Endothelial cell of umbilical vein (primary cell): ENCODE data around the gene SKAP1. TPM values are rescaled to one million over a fixed set of nuclear protein-coding genes. Genes with fewer than 3 reads are reported as not detected.

Source experiments
- BruUV-seq: library from RNA; stranded (reverse); fragments of 400-500 nt; replicated peaks from 2 replicates; lab custom pipeline; 2021; lab: Mats Ljungman, UMichigan
- CTCF ChIA-PET: fragments of 300-600, 350-600 bp; sonication (Branson Sonifier 250); formaldehyde crosslinking; loops from one replicate; lab custom pipeline; 2021; ENCODE audit warnings: antibody characterized with exemption, inconsistent platforms; lab: Charles Lee
- POLR2A ChIA-PET: fragments of 300-600, 350-600 bp; sonication (Branson Sonifier 250); formaldehyde crosslinking; loops from one replicate; lab custom pipeline; 2021; ENCODE audit warnings: antibody characterized with exemption, inconsistent platforms; lab: Charles Lee
- DNase-seq: peaks from one replicate; pipeline ENCODE4 v3.0.0-alpha.2; 2011; ENCODE audit warnings: low read depth, low spot score
- FAIRE-seq: peaks from 2 replicates; lab custom pipeline; 2011; peaks lifted over from hg19 to GRCh38; lab: Jason Lieb, UNC
- H2AFZ ChIP-seq: 2 replicates; pipeline ENCODE4 v1.6.0; 2012; ENCODE audit warnings: low read depth, low read length, control low read depth, inconsistent platforms
- H3K27ac ChIP-seq: 2 replicates; pipeline ENCODE4 v1.5.1; 2011; ENCODE audit warnings: low read depth, mild to moderate bottlenecking, control low read depth, low read length, moderate library complexity; ENCODE audit not compliant: insufficient read depth
- H3K27me3 ChIP-seq, 2 experiments: 2 replicates each; pipeline versions ENCODE4 v1.6.0 to v1.6.1; 2011; ENCODE audit warnings: low read length in 2 of 2, mixed read lengths in 1 of 2; ENCODE audit not compliant: control insufficient read depth in 2 of 2, insufficient read depth in 2 of 2
- H3K36me3 ChIP-seq, 2 experiments: 2 replicates in 1 of 2; 3 replicates in 1 of 2; pipeline ENCODE4 v1.5.1; 2011; ENCODE audit warnings: low read length in 2 of 2, mild to moderate bottlenecking in 1 of 2, moderate library complexity in 1 of 2; ENCODE audit not compliant: control insufficient read depth in 2 of 2, insufficient read depth in 2 of 2; ENCODE audit errors: extremely low read depth in 1 of 2
- H3K4me1 ChIP-seq: 3 replicates; pipeline ENCODE4 v1.5.1; 2011; ENCODE audit warnings: mild to moderate bottlenecking, low read length; ENCODE audit not compliant: control insufficient read depth, insufficient read depth; ENCODE audit errors: extremely low read depth
- H3K4me2 ChIP-seq: 2 replicates; pipeline ENCODE4 v1.6.1; 2011; ENCODE audit warnings: low read length, control low read depth, mixed read lengths; ENCODE audit not compliant: insufficient read depth
- H3K4me3 ChIP-seq, 3 experiments: fragments of 200-600 bp in 1 of 3; sonication (generic), shearing (Covaris generic) in 1 of 3; replicated peaks in 1 of 3; 2 replicates each; pipeline ENCODE4 v1.5.1; 2011 to 2016; ENCODE audit warnings: control low read depth in 3 of 3, low read length in 3 of 3, mild to moderate bottlenecking in 2 of 3, inconsistent platforms in 1 of 3, low read depth in 1 of 3, moderate library complexity in 1 of 3; ENCODE audit not compliant: insufficient read depth in 1 of 3
- H3K79me2 ChIP-seq: 2 replicates; pipeline ENCODE4 v1.6.0; 2012; ENCODE audit warnings: low read length, inconsistent platforms; ENCODE audit not compliant: control insufficient read depth, insufficient read depth
- H3K9ac ChIP-seq: replicated peaks from 2 replicates; pipeline ENCODE3; 2011; ENCODE audit warnings: low read length, control low read depth; ENCODE audit not compliant: insufficient read depth; ENCODE audit errors: extremely low read depth
- H3K9me1 ChIP-seq: replicated peaks from 3 replicates; pipeline ENCODE4 v1.6.0; 2011; ENCODE audit warnings: mild to moderate bottlenecking, low read length; ENCODE audit not compliant: control insufficient read depth, insufficient read depth; ENCODE audit errors: extremely low read depth
- H3K9me3 ChIP-seq: replicated peaks from 2 replicates; pipeline ENCODE4 v1.5.1; 2012; ENCODE audit warnings: low read length, inconsistent platforms; ENCODE audit not compliant: control insufficient read depth, insufficient read depth
- H4K20me1 ChIP-seq: replicated peaks from 2 replicates; pipeline ENCODE3; 2011; ENCODE audit warnings: mild to moderate bottlenecking, low read length; ENCODE audit not compliant: control insufficient read depth, insufficient read depth; ENCODE audit errors: extremely low read depth
- EZH2 ChIP-seq: IDR thresholded peaks from 2 replicates; pipeline ENCODE4 v1.6.1; 2012; ENCODE audit warnings: borderline replicate concordance, low read depth, mild to moderate bottlenecking, moderate library complexity, low read length, inconsistent platforms; ENCODE audit not compliant: severe bottlenecking
- FOS ChIP-seq: IDR thresholded peaks from 2 replicates; pipeline ENCODE4 v1.6.1; 2011; ENCODE audit warnings: mild to moderate bottlenecking, low read length, moderate library complexity, borderline replicate concordance; ENCODE audit not compliant: insufficient read depth
- GATA2 ChIP-seq: IDR thresholded peaks from 2 replicates; pipeline ENCODE4 v1.7.0; 2011; ENCODE audit warnings: low read depth, mild to moderate bottlenecking, moderate library complexity, mixed read lengths, low read length; ENCODE audit not compliant: insufficient read length, insufficient read depth
- JUN ChIP-seq: IDR thresholded peaks from 2 replicates; pipeline ENCODE4 v1.6.1; 2011; ENCODE audit warnings: borderline replicate concordance, low read depth; ENCODE audit not compliant: insufficient read length, insufficient read depth
- MYC ChIP-seq: IDR thresholded peaks from one replicate; pipeline ENCODE4 v1.6.1; 2011; ENCODE audit warnings: mild to moderate bottlenecking, low read depth, low read length
- POLR2A ChIP-seq: IDR thresholded peaks from 2 replicates; pipeline ENCODE4 v1.6.1; 2012; ENCODE audit warnings: low read depth, mild to moderate bottlenecking, control low read depth, low read length
- POLR2AphosphoS5 ChIP-seq: IDR thresholded peaks from 2 replicates; pipeline ENCODE4 v1.6.1; 2012; ENCODE audit warnings: low read depth, mild to moderate bottlenecking, control low read depth, low read length, moderate library complexity; ENCODE audit not compliant: insufficient read depth
- dilution Hi-C: fragments of 300-500 bp; cut with MboI; formaldehyde crosslinking; loops from one replicate; pipeline ENCODE4 v1.15.0; 2019; ENCODE audit warnings: low sequenced_read_pairs; ENCODE audit not compliant: extremely low pct_ligation_motif_present
- intact Hi-C: fragments of 100-400 bp; cut with micrococcal nuclease; formaldehyde crosslinking; loops from one replicate; pipeline ENCODE4 v1.10.0; 2022
- polyA plus RNA-seq, 4 experiments: library from polyadenylated mRNA; depleted of rRNA in 3 of 4; stranded (reverse) in 3 of 4; unstranded in 1 of 4; fragments of >200 nt; gene quantifications; 2 replicates each; pipeline versions ENCODE4 v1.2.1 to v1.2.3, GENCODE V29; 2011 to 2012; ENCODE audit warnings: missing spikeins in 1 of 4
- total RNA-seq: library from RNA; stranded (reverse); gene quantifications from 2 replicates; pipeline ENCODE4 v1.2.3, GENCODE V29; 2021
- TF ChIP-seq, protein P1 (sequence below), 2 donors: IDR thresholded peaks; 1 replicate in 1 of 2; 2 replicates in 1 of 2; pipeline ENCODE4 v1.5.1; 2011; ENCODE audit warnings: low read length in 2 of 2, mild to moderate bottlenecking in 2 of 2, moderate library complexity in 2 of 2, control low read depth in 1 of 2, inconsistent platforms in 1 of 2, low read depth in 1 of 2; ENCODE audit not compliant: insufficient read depth in 1 of 2; ENCODE audit errors: extremely low read depth in 1 of 2
- TF ChIP-seq, protein P2 (sequence below): IDR thresholded peaks from 2 replicates; pipeline ENCODE4 v1.6.1; 2011; ENCODE audit not compliant: insufficient read depth, insufficient read length

The SKAP1 gene
- total and polyA plus RNA-seq, 2 donors (not counting 3 experiments of a cell fraction or from before 2014, with no cell fraction given) = 0.75 TPM; not detected in 1

GRCh38 chr17:48439110-48439850 lies 9.3 kb upstream of the SKAP1 start:
- Histone ChIP-seq H3K4me1 (peaks cover 5% of the 10 kb centered on the region), H3K9ac (no peak overlapping the region), H3K4me3 (no peak overlapping the region), H4K20me1 (no peaks in the 10 kb centered on the region), H3K4me2 (no peak overlapping the region), H3K9me1 (no peaks in the 10 kb centered on the region), H3K27ac (no peak overlapping the region), H3K9me3 (no peaks in the 10 kb centered on the region), H3K36me3 (no peaks in the 10 kb centered on the region), H3K79me2 (no peaks in the 10 kb centered on the region), H2AFZ (no peak overlapping the region), H3K27me3 (peaks cover 27 to 28% of the 10 kb centered on the region in 2 experiments)
- CTCF ChIA-PET = interaction anchor here (1.4 to 1.5 kb wide), 2 partner anchors 18 to 197 kb away, joined by 3 to 4 read pairs; no protein-coding TSS in a partner anchor
- TF ChIP-seq POLR2A = no peak
- TF ChIP-seq, protein P1, sequence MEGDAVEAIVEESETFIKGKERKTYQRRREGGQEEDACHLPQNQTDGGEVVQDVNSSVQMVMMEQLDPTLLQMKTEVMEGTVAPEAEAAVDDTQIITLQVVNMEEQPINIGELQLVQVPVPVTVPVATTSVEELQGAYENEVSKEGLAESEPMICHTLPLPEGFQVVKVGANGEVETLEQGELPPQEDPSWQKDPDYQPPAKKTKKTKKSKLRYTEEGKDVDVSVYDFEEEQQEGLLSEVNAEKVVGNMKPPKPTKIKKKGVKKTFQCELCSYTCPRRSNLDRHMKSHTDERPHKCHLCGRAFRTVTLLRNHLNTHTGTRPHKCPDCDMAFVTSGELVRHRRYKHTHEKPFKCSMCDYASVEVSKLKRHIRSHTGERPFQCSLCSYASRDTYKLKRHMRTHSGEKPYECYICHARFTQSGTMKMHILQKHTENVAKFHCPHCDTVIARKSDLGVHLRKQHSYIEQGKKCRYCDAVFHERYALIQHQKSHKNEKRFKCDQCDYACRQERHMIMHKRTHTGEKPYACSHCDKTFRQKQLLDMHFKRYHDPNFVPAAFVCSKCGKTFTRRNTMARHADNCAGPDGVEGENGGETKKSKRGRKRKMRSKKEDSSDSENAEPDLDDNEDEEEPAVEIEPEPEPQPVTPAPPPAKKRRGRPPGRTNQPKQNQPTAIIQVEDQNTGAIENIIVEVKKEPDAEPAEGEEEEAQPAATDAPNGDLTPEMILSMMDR (IDR thresholded peaks at IDR 0.05; ENCODE audit: extremely low read depth in 1 of 2, insufficient read depth in 1 of 2, low read depth in 1 of 2, low read length in 2 of 2) = no peak
- TF ChIP-seq, protein P2, sequence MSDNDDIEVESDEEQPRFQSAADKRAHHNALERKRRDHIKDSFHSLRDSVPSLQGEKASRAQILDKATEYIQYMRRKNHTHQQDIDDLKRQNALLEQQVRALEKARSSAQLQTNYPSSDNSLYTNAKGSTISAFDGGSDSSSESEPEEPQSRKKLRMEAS = no peak
- TF ChIP-seq EZH2 = no peak
- no peak for TF ChIP-seq GATA2
- no peak for TF ChIP-seq MYC
- TF ChIP-seq POLR2AphosphoS5 = no peak
- no peak for TF ChIP-seq JUN
- TF ChIP-seq FOS = no peak
- BruUV-seq = no TSS peak
- dilution Hi-C loops = no loop called here
- DNase-seq = no peak
- intact Hi-C loops = no loop called here
- POLR2A ChIA-PET = no interaction called here
- FAIRE-seq = no peak
